GM19455 (cell line): ENCODE measurements around the gene MAPK8IP2.
"Not testable (repeated sequence)": the region's sequence is repeated elsewhere in the genome, so short reads cannot be mapped to it uniquely, and the experiment has no call there.

ENCODE experiments used
- ATAC-seq: cut with Tn5 transposase; IDR thresholded peaks from one replicate; pipeline ENCODE4 v1.9.1; 2021; ENCODE audit not compliant: unreplicated experiment

Gene MAPK8IP2

GRCh38 chr22:50612528-50613221, 12.1 kb downstream of the MAPK8IP2 start:
- ATAC-seq: no peak

- no peak for ATAC-seq
These were observed 12.8 kb downstream of the MAPK8IP2 start for GRCh38 chr22:50613291-50613981.

- not testable (repeated sequence) for ATAC-seq
These were observed 13.7 kb downstream of the MAPK8IP2 start for GRCh38 chr22:50614296-50614695.

GRCh38 chr22:50620593-50621355, 20.2 kb downstream of the MAPK8IP2 start:
- peak; percentile 61 for ATAC-seq

GRCh38 chr22:50621356-50621880, 20.8 kb downstream of the MAPK8IP2 start:
- ATAC-seq: no peak

GRCh38 chr22:50621948-50622722, 21.5 kb downstream of the MAPK8IP2 start:
- ATAC-seq: no peak

- no peak for ATAC-seq
These were observed 22.2 kb downstream of the MAPK8IP2 start for GRCh38 chr22:50622723-50623327.

- no peak for ATAC-seq
These were observed 23.9 kb downstream of the MAPK8IP2 start for GRCh38 chr22:50624347-50625130.

- ATAC-seq: no peak
These were observed 24.6 kb downstream of the MAPK8IP2 start for GRCh38 chr22:50625131-50625567.

GRCh38 chr22:50625568-50626313, 25.1 kb downstream of the MAPK8IP2 start:
- no peak for ATAC-seq

GRCh38 chr22:50626314-50626849, 25.8 kb downstream of the MAPK8IP2 start:
- ATAC-seq: no peak

- no peak for ATAC-seq
These were observed 26.5 kb downstream of the MAPK8IP2 start for GRCh38 chr22:50626850-50627641.

- peak; percentile 60 for ATAC-seq
These were observed 27.3 kb downstream of the MAPK8IP2 start, which contains the start of gene ARSA for GRCh38 chr22:50627642-50628542. Gene ARSA (minus strand): TSS chr22:50628152. CDS start chr22:50627779, 373 bp downstream.

GRCh38 chr22:50628543-50629134, 28.0 kb downstream of the MAPK8IP2 start:
- no peak for ATAC-seq

- ATAC-seq: no peak
These were observed 29.8 kb downstream of the MAPK8IP2 start for GRCh38 chr22:50630376-50630775.

- no peak for ATAC-seq
These were observed 32.5 kb downstream of the MAPK8IP2 start for GRCh38 chr22:50633086-50633485.
